Gastroesophageal sphincter (tissue), 3 donors: ENCODE data around the gene CCDC187.

ENCODE experiments used
- CTCF ChIP-seq, 4 experiments: fragments of 200-600 bp in 2 of 4; fragments of 450-650 bp in 2 of 4; sonication (generic) in 1 of 4; IDR thresholded peaks; one replicate each; pipeline ENCODE4 v1.5.1; 2017 to 2019; ENCODE audit warnings: antibody characterized with exemption in 4 of 4, mild to moderate bottlenecking in 2 of 4, moderate library complexity in 2 of 4
- POLR2AphosphoS5 ChIP-seq: sonication (generic); formaldehyde crosslinking; IDR thresholded peaks from one replicate; pipeline ENCODE4 v1.6.1; 2017; ENCODE audit warnings: antibody characterized with exemption

- TF ChIP-seq POLR2AphosphoS5 (no peak), CTCF (IDR thresholded peaks at IDR 0.05) (no peak)
Observed at GRCh38 chr9:136285501-136286358, 18.2 kb downstream of the CCDC187 start.
